ENCODE measurements around the gene PLVAP. TPM values are rescaled to one million over a fixed set of nuclear protein-coding genes. Genes with fewer than 3 reads are reported as not detected.

The PLVAP gene
- polyA plus RNA-seq, 1 donor = 68.7 TPM

DNA sequence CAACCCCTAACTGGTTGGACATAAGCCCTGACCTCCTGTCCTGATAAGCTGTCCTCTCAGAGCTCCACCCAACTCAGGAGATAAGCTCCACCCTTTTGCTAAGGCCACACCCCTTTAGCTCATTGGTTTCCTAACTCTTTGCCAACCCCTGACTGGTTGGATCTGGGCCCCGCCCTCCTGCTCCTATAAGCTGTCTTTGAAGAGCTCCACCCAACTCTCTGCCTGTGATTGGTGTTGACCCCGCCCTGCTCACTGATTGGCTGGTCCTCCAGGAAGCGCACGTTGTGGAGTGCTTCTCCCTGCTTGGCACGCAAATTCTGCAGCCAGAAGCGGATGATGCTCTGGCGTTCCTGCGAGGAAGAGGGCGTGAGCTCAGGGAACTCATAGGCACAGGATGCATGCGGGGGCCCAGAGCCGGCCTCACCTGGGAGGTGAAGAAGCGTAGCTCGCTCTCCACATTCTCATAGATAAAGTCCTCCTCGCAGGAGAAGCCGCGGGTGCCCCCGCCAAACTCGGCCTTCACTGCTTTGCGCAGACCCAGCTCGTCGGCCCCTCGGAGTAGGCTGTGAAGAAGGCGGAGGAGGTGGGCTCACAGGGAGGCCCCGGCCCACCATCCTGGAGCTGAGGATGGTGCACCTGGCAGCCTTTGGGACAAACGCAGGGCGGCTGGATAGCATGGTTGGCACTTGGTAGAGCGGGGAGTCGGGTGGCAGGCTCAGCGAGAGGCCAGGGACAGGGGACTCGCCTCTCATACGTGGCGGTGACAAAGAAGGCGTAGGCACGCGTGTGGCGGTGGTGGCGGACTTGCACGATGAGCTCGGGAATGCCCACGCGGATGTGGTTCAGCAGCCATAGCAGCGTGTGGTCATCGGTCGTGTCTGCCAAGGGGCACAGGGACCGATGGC, 44.2 kb downstream of the PLVAP start:
- DNase-seq = no peak

DNA sequence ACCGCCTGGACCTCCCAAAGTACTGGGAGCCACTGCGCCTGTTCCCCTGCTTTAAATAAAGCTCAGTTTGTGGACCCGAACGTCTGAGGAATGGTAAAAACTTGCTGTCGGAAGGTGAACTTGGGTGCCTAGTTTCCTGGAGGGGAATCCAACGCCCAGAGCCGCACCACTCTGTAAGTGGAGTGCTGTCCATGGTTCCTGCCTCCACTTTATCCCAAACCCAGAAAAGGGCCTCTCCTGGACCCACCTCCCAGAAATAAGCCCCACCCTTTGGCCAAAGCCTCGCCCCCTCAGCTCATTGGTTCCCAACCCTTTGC, 44.8 kb downstream of the PLVAP start:
- no peak for DNase-seq

DNA sequence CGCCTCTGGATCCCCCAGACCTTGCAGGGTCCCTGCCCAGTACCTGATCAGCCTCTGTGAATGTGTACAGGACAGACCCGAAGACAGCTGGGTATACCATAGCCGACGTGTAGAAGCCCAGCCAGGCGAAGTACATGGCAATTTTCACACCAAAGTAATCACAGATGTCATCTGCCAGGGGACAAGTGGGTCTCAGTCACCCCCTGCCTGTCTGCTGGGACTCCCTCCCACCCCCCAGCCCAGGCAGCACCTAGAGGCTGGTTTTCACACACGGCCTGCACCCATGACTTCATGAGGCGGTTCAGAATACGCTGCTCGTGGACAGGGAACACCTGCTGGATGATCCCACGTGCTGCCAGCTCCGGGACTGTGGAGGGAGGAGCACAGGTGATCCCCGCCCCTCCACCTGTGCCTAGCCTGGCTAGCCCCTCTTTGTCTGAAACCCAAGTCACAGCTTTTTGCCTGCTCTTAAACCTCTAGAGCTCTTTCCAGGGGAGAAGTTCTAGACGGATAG, 46.0 kb downstream of the PLVAP start:
- DNase-seq = no peak

DNA sequence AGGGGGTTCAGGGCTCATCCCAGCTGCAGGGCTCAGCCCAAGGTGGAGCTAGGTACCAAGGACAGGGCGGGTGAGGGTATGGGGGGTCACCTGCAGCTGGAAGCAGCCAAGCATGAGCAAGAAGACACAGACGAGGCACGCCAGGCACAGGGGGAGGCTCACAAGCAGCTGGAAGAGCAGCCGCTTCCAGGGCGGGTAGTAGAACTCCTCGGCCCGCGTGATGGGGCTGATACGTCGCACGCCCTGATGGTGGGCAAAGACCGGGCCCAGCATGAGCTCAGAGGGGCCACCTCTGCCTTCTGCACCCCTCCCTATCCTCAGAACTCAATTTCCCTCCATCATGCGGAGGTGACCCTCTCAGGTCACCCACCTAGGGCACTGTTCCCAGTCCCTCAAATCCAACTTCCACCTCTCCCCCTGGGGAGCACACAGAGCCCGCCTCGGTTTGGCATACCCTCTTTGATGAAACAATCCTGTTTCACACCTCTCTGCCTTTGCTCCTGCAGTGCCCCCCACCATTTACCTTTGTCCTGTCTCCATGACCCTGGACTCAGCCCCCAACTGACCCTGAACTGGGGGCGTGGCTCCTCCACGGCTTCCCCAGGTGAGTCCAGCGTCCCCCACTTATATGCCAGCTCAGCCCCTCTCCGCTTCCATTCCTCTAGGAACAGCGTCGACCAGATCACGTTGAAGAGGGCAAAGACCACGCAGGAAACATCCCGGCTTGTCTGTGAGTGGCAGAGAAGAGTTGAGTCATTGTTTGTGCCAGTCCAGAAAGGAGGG, 46.7 kb downstream of the PLVAP start:
- DNase-seq = no peak

DNA sequence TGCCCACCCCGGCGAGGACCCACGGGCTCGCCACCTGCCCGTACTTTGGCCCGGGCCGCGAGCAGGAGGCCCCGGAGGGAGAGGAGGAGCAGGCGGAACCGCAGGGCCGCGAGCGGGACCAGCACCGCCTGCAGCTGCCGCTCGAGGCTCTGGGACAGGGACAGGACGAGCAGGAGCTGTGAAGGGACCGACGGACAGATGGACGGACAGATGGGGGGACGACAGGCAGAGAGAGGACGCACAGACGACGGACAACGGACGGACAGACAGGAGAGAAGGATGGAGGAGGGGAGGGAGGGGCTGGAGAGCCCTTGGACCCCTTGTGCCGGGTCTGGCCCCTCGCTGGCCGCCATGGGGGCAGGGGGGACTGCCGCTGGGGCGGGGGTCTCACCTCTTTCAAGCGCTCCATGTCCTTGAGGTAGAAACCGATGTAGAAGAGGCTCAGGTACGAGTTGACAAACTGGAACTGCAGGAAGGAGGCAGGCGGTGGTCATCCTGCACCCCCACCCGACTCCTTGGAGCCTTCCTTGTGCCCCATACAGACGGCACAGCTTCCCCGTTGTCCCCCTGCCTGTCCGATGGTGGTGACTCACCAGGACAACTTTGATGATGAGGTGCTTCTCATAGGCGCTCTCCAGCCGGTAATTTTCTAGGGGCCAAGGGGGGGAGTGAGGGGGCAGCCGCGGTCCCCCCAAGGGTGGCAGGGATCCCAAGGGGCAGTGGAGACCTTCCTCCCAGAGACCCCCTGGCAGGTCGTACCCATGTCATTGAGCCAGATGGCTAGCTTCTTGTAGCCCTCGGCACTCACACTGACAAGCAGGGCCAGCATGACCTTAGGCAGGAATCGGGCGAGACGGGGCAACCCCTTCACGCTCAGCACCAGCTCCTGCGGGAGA, 47.5 kb downstream of the PLVAP start:
- DNase-seq = no peak

DNA sequence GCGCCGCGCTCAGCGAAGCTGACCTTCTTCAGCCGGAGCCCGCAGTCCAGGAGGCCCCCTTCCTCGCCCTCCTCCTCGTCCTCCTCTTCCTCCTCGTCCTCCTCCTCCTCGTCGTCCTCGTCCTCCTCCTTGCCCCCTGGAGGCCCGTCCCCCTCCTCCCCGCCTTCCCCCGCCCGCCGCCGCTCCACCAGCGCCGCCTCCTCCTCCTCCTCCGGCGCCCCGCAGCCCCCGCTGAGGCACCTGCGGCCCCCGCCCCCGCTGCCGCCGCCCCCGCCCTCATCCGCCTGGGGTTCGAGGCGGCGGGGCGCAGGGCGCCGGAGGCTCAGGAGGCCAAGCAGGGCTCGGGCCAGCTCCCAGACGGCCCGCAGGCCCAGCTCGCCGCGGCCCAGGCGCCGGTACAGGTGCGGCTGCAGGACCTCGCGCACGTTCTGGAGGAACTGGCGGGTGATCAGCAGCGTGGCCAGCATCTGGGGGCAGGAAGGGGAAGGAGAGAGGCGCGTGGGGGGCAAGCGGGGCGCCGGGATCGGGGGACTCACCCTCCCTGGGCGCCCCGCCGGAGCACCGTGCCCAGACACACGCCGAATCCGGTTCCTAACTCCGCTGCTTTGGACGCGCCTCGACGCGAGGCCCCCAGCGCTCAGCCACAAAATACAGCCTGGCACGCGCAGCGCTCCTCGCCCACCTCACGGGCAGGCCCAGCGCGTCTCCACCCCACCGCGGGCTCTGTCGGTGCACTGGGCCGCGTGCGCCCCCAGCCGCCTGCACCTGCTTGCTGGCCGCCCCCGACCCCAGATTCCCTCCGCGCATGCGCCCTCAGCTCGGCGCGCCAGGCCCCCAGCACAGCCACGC, 48.4 kb downstream of the PLVAP start:
- no peak for DNase-seq

DNA sequence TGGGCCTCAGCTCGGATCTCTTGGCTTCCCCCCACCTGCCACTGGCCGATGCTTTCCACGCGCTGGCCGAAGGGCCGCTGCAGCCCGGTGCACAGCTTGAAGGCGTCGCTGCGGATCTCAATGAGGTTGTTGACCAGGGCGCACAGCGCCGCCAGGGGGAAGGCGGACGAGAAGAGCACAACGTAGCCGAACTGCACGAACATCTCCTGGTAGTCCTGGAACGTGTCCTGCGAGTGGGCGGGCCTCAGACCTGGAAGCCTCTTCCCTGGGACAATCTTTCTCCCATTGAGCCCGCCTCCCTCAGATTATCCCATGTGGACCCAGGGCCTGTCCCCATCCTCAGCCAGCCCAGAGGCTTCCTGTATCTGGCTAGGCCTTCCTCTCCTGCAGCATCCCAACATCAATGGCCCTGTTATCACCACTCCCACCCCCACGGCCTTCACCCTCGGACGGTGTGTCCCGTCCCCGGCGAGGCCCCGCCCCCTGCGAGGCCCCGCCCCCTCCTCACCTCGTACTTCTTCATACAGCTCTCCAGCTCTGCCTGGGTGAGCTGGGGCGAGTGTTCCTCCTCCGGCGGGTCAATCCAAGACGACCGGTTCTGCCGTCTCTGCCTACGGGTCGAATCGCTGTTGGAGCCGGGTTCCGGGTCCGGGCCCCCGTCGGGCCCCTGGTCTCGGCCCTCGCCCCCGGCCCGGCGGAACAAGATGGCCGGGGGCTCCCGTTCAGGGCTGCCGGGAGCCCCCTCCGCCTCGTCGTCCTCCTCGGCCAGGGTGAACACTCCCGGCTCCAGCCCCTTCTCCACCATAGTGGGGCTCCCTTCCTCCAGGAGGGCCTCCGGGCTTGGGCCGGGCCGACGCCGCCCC, 49.3 kb downstream of the PLVAP start:
- peak; percentile 72 for DNase-seq

DNA sequence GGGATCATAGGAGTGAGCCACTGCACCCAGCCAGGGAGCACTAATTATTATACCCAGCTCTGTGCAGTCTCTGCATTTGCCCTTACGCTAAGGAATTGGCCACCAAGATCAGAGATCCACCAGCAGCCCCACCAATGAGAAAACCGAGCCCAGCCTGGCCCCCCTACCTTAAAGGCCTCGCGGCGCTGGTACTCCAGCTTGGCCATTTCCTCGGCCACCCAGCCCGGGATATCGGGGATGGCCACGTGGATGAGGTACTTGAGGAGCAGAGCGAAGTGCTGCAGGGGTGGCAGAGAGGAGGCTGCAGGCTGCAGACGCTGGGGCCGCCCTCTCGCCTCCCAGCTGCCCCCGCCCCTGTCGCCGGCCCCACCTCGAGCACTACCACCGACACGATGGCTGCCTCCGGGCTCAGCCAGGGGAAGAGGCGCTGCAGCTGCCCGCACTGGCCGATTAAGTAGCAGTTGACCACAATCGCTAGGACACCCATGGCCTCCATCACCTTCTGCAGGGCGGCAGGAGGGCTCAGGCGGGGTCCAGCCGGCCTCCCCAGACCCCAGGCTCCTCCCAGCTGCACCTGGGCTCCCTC, 50.0 kb downstream of the PLVAP start:
- DNase-seq = no peak

DNA sequence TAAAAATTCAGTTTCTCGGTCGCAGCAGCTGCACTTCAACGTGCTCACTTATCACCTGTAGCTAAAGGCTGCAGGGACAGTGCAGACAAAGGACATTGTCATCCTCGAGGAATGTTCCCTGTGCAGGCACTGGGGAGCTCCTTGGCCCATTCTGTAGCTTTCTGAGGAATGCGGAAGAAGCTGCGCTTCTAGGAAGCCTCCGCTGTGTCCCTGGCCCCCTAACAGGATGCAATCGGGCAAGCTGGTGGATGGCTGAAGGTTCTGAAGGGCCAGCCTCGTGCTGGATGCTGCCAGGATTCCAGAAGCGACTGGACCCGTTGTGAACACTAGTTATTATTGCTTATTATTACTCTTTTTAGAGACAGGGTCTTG, 50.6 kb downstream of the PLVAP start:
- DNase-seq = no peak

DNA sequence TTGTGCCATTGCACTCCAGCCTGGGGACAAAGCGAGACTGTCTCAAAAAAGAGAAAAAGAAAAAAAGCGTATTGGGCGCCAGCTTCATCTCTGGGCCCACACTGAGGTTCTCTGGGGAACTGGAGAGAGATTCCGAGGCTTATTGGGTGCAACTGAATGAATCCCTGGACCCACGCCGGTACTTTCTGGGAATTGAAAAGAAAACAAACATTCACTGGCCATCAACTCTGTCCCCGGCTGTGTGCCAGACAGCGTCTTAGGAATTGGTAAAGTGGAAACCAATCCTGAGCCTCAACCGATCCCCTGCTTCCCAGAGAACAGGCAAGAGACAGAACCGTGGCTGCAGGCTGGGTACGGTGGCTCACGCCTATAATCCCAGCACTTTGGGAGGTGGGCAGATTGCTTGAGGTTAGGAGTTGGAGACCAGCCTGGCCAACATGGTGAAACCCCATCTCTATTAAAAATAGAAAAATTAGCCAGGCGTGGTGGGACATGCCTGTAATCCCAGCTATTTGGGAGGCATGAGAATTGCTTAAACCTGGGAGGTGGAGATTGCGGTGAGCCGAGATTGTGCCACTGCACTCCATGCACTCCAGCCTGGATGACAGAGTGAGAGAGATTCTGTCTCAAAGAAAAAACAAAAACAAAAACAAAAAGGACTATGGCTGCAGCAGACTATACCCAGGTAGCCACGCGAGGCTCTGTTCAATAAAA, 51.1 kb downstream of the PLVAP start:
- no peak for DNase-seq

DNA sequence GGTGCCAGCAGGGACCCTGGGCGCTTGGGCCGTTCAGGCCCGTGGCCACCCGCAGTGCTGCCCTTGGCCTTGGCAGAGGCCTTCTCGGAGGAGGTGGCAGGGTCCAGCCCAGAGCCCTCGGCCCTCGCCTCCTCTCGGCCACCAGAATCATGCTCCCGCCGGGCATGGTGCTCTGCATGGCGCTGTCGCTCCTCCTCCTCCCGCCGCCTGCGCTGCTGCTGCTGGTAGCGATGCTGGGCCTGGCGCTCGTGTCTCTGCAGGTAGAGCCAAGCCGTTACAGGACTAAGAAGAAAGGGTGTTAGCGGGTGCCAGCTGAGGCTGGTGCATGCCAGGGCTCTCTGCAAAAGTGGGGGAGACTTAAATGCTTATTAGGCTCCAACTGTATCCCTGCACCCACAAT, 52.0 kb downstream of the PLVAP start:
- DNase-seq = no peak

DNA sequence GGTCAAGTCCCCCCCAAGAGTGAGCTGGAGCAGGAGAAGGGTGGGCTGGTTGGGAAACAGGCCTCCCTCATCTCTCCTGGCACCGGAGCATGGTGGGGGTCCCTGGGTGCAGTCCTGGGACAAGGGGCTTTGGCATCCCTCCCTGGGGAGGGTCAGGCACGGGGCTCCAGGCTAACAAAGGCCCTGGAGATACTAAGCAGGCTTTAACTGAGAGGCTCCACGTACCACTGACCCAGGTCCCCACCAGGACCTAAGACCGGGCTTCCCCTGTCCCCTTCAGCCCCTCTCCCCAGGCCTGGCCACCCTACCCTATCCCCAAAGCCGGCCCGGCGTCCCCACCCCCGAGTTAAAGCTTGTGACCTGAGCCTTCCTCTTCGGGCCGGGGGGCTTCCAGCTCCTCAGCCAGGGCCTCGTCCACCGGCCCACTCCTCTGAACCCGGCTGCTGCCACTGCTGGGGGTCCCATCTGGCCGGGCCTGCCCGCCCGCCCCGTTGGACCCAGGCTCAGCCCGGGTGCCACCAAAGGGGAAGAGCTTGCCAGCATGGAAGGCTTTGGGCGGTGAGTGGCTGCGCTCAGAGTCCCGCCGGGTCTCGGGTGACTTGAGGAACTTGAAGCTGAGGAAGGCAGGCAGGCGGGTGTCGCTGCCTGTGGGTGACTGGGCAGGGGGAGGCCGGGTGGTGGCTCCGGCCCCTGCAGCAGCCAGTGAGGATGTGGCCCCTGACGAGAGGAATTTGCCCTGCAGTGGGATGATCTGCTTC, 52.6 kb downstream of the PLVAP start:
- no peak for DNase-seq

DNA sequence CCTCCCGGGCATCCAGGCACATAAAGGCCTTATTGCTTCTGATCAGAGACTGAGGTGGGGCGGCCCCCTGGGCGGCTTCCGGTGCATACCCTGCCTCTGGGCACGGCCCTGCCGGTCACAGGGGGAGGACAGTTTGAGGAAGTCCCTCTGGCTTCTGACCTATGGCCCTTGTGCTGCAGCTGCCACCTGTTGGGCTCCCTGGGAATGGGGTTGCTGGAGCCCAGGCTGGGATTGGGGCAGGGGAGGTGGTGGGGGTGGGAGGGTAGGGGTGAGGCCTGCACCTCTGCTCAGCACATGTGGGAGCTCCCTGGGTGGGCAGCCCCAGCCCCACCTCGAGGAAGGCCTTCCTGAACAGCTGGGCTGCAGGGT, 53.2 kb downstream of the PLVAP start:
- no peak for DNase-seq

DNA sequence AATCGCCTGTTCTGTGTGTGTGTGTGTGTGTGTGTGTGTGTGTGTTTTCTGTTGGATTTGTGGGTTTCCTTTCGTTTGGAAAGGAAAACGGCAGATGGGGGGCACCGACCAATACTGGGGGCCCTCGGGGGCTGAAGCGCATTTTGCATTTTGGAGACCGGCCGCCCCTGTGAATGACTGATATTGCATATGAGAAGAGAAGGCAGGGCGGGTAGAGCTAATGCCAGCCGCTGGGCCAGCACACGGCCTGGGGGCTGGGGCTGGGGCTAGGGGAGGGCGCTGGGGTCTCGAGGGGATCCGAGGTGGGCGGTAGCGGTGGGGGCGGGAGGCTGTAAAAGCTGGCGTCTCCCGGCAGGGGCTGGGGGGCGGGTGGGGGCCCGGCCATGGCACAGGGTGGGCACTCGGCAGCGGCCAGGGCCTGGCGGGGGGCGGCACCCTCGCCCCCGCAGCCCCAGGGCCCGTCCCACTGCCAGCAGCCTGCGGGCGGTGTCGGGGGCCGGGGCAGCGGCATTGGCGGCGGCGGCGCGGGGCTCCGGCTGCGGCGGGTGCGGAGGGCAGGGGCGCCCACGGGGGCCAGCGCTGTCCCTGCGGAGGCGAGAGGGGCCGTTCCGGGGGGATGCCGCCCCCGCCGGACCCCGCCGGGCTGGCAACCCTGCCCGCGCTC, 53.7 kb downstream of the PLVAP start:
- no peak for DNase-seq

DNA sequence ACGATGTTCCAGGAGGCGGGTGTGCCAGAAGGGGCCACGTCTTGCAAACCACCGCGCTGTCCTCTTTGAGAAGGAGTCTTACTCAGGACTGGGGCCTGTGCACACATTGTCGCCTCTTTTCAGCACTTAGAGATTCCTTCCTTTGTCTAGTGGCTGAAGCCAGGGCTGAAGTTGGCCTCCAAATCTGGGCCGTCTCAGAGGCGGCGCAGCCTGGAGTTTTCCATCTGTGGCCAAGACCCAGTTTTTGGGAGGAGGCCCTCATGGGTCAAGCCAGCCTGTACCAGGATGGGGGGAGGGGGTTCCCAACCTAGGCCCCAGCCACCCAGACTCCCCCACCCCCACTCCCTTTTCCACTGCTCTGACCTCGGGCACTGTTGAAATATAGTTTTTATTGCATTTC, 54.3 kb downstream of the PLVAP start:
- DNase-seq = no peak

DNA sequence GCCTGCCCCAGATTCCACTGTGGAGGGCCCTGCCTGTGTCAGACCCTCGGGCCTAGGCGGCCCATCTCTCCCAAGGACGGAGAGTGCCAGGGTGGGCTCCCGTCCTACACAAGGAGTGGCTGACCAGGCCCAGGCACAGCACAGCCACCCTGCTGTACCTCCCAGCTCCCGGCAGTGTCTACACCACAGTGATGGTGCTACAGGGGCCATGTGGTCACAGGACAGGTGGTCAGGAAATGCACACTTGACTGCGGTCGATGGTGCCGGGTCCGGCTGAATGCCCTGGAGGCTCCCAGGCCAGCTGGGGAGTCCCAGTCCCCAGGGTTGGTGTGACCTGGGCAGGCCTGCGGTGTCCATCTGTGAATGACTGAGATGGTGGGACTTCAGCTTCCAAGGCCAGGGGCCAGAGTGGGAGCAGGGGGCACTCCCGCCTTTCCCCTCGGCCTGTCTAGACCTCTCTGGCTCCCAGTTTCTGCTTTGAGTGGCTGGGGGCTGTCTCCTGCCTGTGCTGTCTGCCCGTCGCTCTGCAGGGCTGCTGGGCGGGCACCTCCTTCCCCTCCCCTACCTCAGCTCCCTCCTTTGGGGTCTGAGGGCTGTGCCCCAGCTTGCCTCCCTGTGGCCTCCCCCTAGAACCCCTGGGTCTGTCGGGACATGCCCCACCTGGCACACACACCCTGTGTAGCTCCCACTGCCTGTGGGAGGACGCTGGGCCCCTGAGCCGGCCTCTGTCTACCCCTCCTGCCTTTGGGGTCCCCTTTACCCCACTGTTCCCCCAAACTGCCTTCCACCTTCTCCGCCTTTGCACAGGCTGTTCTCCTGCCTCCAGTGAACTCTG, 55.3 kb downstream of the PLVAP start:
- DNase-seq = no peak

DNA sequence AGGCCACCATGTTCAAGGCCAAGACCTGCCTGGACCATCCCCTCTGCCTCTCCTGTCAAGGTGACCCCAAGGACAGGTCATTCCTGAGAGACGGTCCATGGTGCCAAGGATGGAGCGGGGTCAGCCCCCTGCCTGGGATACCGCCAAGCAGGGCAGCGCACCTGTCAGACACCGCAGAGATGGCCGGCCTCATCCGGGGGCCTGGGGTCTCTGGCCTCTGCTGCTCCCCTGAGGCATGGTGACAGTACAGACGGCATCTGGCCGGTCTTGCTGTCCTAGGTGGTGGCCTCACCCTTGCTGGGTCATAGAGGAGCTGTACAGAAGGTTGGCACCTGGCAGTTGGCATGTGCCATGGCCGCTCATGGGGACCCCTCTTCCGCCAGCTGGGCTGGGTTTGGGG, 56.7 kb downstream of the PLVAP start:
- no peak for DNase-seq

Data from hindlimb muscle (tissue), 1 donor.